Measurements from ENCODE around the gene WBP11.

WBP11 gene

GRCh38 chr12:14781563-14781962 is 21.7 kb downstream of the WBP11 start:
- DNase-seq (ENCODE audit: low read depth): no peak
- no peak overlapping the region for H3K4me3 ChIP-seq (ENCODE audit: low read depth, low read length)
- TF ChIP-seq POLR2A (IDR thresholded peaks at IDR 0.05; ENCODE audit: extremely low read depth, insufficient read length) (no peak), MYC (IDR thresholded peaks at IDR 0.05; ENCODE audit: low read depth, low read length) (no peak), MAX (IDR thresholded peaks at IDR 0.05; ENCODE audit: low read depth, low read length) (no peak), CTCF (IDR thresholded peaks at IDR 0.05; ENCODE audit: low read depth, low read length) (no peak)

- DNase-seq (ENCODE audit: low read depth): no peak
- no peak overlapping the region for H3K4me3 ChIP-seq (ENCODE audit: low read depth, low read length)
- no peak for TF ChIP-seq MYC (IDR thresholded peaks at IDR 0.05; ENCODE audit: low read depth, low read length)
Observed at GRCh38 chr12:14780859-14781258, 22.4 kb downstream of the WBP11 start.

GRCh38 chr12:14779834-14780233 is 23.4 kb downstream of the WBP11 start:
- H3K4me3 ChIP-seq (ENCODE audit: low read depth, low read length): no peak overlapping the region
- no peak for DNase-seq (ENCODE audit: low read depth)
- no peak for TF ChIP-seq MYC (IDR thresholded peaks at IDR 0.05; ENCODE audit: low read depth, low read length)
- TF ChIP-seq POLR2A (IDR thresholded peaks at IDR 0.05; ENCODE audit: extremely low read depth, insufficient read length): no peak
- no peak for TF ChIP-seq CTCF (IDR thresholded peaks at IDR 0.05; ENCODE audit: low read depth, low read length)
- TF ChIP-seq MAX (IDR thresholded peaks at IDR 0.05; ENCODE audit: low read depth, low read length): no peak

GRCh38 chr12:14777271-14777670 is 26.0 kb downstream of the WBP11 start:
- no peak for TF ChIP-seq MAX (IDR thresholded peaks at IDR 0.05; ENCODE audit: low read depth, low read length)
- no peak for TF ChIP-seq CTCF (IDR thresholded peaks at IDR 0.05; ENCODE audit: low read depth, low read length)
- TF ChIP-seq POLR2A (IDR thresholded peaks at IDR 0.05; ENCODE audit: extremely low read depth, insufficient read length): no peak
- TF ChIP-seq MYC (IDR thresholded peaks at IDR 0.05; ENCODE audit: low read depth, low read length): no peak
- DNase-seq (ENCODE audit: low read depth): no peak
- H3K4me3 ChIP-seq (ENCODE audit: low read depth, low read length): no peak overlapping the region

GRCh38 chr12:14776236-14776961 is 26.9 kb downstream of the WBP11 start:
- TF ChIP-seq POLR2A (IDR thresholded peaks at IDR 0.05; ENCODE audit: extremely low read depth, insufficient read length) (no peak), MYC (IDR thresholded peaks at IDR 0.05; ENCODE audit: low read depth, low read length) (no peak), MAX (IDR thresholded peaks at IDR 0.05; ENCODE audit: low read depth, low read length) (no peak), CTCF (IDR thresholded peaks at IDR 0.05; ENCODE audit: low read depth, low read length) (no peak)
- H3K4me3 ChIP-seq (ENCODE audit: low read depth, low read length): peak overlapping the region; percentile 73
- DNase-seq (ENCODE audit: low read depth): peak; percentile 39

GRCh38 chr12:14775636-14775980 is 27.7 kb downstream of the WBP11 start:
- TF ChIP-seq CTCF (IDR thresholded peaks at IDR 0.05; ENCODE audit: low read depth, low read length) (no peak), MYC (IDR thresholded peaks at IDR 0.05; ENCODE audit: low read depth, low read length) (no peak), MAX (IDR thresholded peaks at IDR 0.05; ENCODE audit: low read depth, low read length) (no peak), POLR2A (IDR thresholded peaks at IDR 0.05; ENCODE audit: extremely low read depth, insufficient read length) (no peak)
- H3K4me3 ChIP-seq (ENCODE audit: low read depth, low read length): peak overlapping the region; percentile 73
- no peak for DNase-seq (ENCODE audit: low read depth)

Data from NB4 (cell line).